ENCODE data around the gene GRIK1. TPM values are rescaled to one million over a fixed set of nuclear protein-coding genes. Genes with fewer than 3 reads are reported as not detected.
"Not testable (repeated sequence)": the region's sequence is repeated elsewhere in the genome, so short reads cannot be mapped to it uniquely, and the experiment has no call there.

Gene GRIK1
- total and polyA plus RNA-seq, 12 donors = not detected

DNA sequence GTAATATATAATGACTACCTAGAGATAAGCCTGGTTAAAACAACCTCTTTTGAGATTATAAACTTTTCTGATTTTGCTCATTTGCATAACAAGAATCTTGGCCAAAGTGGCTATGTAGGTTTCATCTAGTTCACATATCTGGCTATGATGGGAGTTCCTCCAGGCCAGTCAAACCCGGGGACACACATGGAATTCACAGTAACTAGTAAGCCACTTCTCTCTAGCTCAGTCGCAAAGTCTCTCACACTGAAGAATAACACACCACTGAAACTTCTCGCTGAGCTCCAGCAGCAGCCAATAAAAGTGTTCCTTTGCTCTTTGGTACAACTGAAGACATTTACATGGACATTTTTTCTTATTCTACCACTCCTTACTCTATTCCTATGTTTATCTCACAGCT is 36.0 kb upstream of the GRIK1 start:
- TF ChIP-seq, protein P1, sequence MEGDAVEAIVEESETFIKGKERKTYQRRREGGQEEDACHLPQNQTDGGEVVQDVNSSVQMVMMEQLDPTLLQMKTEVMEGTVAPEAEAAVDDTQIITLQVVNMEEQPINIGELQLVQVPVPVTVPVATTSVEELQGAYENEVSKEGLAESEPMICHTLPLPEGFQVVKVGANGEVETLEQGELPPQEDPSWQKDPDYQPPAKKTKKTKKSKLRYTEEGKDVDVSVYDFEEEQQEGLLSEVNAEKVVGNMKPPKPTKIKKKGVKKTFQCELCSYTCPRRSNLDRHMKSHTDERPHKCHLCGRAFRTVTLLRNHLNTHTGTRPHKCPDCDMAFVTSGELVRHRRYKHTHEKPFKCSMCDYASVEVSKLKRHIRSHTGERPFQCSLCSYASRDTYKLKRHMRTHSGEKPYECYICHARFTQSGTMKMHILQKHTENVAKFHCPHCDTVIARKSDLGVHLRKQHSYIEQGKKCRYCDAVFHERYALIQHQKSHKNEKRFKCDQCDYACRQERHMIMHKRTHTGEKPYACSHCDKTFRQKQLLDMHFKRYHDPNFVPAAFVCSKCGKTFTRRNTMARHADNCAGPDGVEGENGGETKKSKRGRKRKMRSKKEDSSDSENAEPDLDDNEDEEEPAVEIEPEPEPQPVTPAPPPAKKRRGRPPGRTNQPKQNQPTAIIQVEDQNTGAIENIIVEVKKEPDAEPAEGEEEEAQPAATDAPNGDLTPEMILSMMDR (IDR thresholded peaks at IDR 0.05) = no peak
- peaks cover 0 to 3% (median 0%) of the 10 kb centered on the region in 11 donors for H3K9me3 ChIP-seq

DNA sequence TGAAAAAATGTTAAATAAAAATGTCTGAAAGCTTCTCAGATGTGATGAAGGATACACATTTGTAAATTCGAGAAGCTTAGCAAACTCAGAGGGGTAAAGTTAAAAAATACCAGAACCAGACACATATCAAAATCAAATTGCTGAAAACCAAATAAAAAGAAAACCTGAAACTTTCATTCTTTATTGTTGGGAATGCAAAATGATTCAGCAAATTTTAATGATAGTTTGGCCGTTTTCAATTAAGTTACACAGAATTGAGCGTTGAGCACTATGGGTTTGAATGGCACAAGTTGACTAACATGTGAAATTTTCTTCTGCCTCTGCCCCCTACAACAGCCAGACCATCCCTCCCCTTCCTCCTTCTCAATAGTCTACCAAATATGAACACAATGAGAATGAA is 33.5 kb upstream of the GRIK1 start:
- no peaks in the 10 kb centered on the region for H3K27me3 ChIP-seq
- no peak for ATAC-seq
- WGBS, 2 donors = 88 to 89% methylated on average over 3 of the region's 3 CpGs
- no peak for DNase-seq
- H3K4me3 ChIP-seq = no peak overlapping the region
- H3K9me3 ChIP-seq = peaks cover 0 to 3% (median 0%) of the 10 kb centered on the region in 11 donors
- intact Hi-C loops (cut with DNase I) = no loop called here
- no peaks in the 10 kb centered on the region for H3K36me3 ChIP-seq
- TF ChIP-seq, protein P1 (IDR thresholded peaks at IDR 0.05) = no peak
- no peaks in the 10 kb centered on the region for H3K4me1 ChIP-seq
- no peak overlapping the region for H3K27ac ChIP-seq

More for the DNA sequence above, 36.0 kb upstream of the GRIK1 start:
- intact Hi-C loops (cut with DNase I) = no loop called here
- Histone ChIP-seq H3K27me3 (no peaks in the 10 kb centered on the region), H3K27ac (no peak overlapping the region), H3K4me3 (no peak overlapping the region), H3K4me1 (no peaks in the 10 kb centered on the region), H3K36me3 (no peaks in the 10 kb centered on the region)
- ATAC-seq (no peak), DNase-seq (no peak)
- WGBS, 2 donors = 86 to 87% methylated on average over 3 of the region's 3 CpGs

DNA sequence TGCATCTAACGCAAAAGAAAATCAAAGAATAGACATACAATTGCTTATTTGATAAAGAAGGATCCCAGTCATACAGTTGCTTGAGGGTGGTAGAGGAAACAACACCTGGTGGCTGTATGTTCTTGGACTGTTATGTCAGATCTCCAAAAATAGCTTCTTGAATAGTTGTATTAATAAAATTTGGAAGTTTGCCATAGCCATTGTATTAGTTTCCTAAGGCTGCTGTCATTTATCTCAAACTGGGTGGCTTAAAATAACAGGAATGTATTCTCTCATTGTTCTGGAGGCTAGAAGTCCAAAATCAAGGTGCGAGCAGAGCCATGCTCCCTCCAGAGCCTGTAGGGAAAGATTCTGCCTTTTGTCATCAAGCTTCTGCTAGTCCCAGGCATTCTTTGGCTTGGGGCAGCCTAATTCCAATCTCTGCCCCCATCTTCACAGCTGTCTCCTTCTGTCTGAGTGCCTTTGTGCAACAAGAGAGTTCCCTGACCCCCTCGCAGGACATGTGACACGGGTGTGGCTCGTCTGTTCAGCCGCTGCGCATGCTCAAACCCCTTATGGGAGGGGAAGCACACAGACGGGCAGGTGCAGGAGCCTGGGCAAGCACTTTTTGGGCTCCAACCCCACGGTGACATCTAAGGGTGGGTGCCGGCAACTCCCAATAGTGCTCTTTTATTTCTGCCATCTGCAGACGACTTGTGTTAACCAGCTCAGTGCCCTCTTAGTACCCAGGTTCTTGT is 21.7 kb upstream of the GRIK1 start:
- Histone ChIP-seq H3K27ac (peak overlapping the region in 2 of 10 donors; percentile 10 to 57), H3K27me3 (no peaks in the 10 kb centered on the region), H3K4me3 (no peak overlapping the region), H3K36me3 (no peaks in the 10 kb centered on the region), H3K4me1 (peaks cover 0 to 16% (median 0%) of the 10 kb centered on the region in 9 donors), H3K9me3 (no peaks in the 10 kb centered on the region)
- DNase-seq = peak in 1 of 2 donors; percentile 15
- intact Hi-C loops (cut with DNase I) = no loop called here
- peak in 7 of 8 donors; percentile 58 to 77 (median 64) for ATAC-seq
- WGBS, 2 donors = 59 to 60% methylated on average over 11 of the region's 11 CpGs
- TF ChIP-seq, protein P1 (IDR thresholded peaks at IDR 0.05) = no peak

DNA sequence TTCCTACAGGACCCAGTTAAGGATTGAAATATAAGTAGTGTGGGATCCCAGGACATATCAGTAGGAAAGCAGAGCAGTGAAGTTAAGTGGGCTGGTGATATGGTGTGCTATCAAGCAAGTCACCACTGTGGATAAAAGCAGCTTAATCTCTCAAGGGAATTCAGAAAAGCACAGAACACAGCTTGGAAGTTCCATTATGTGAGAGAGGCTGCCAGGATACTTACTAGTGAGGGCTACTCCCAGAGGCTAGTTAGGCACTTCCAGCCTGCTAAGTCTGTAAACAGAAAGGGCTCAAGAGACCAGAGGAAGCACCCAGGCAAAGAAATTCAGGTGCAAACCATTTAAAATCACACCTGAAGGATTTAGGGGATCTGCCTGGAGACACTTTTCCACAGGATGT is 18.8 kb upstream of the GRIK1 start:
- no peaks in the 10 kb centered on the region for H3K9me3 ChIP-seq
- TF ChIP-seq, protein P1 (IDR thresholded peaks at IDR 0.05) = no peak
- peaks cover 0 to 16% (median 0%) of the 10 kb centered on the region in 9 donors for H3K4me1 ChIP-seq
- no peaks in the 10 kb centered on the region for H3K27me3 ChIP-seq
- H3K36me3 ChIP-seq = no peaks in the 10 kb centered on the region
- H3K27ac ChIP-seq = no peak overlapping the region
- DNase-seq (no peak), ATAC-seq (no peak)
- intact Hi-C loops (cut with DNase I) = no loop called here
- no peak overlapping the region for H3K4me3 ChIP-seq

DNA sequence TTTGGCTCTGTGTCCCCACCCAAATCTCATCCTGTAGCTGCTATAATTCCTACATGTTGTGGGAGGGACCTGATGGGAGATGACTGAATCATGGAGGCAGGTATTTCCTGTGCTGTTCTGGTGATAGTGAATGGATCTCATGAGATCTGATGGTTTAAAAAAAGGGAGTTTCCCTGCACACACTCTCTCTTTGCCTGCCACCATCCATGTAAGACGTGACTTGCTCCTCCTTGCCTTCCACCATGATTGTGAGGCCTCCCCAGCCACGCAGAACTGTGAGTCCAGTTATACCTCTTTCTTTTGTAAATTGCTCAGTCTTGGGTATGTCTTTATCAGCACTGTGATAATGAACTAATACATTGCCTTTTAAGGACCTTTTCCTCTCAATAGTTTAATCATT is 18.2 kb upstream of the GRIK1 start:
- H3K27me3 ChIP-seq; H3K27ac ChIP-seq; DNase-seq; H3K4me3 ChIP-seq; H3K9me3 ChIP-seq; intact Hi-C loops (cut with DNase I); ATAC-seq; H3K36me3 ChIP-seq: not testable (repeated sequence)
- WGBS, 2 donors = 72 to 78% methylated on average over 2 of the region's 2 CpGs
- peaks cover 0 to 16% (median 0%) of the 10 kb centered on the region in 9 donors for H3K4me1 ChIP-seq

All from heart right ventricle (tissue), 16 donors.